ENCODE measurements around the gene LAMC2.

GRCh38 chr1:183247066-183247465 lies 61.0 kb downstream of the LAMC2 start:
- TF ChIP-seq POLR2A (IDR thresholded peaks at IDR 0.05; ENCODE audit: low read depth): no peak
- TF ChIP-seq CTCF (IDR thresholded peaks at IDR 0.05): no peak

Data from esophagus muscularis mucosa (tissue), 3 donors.